Activated CD4-positive, alpha-beta memory T cell treated with anti-CD3 and anti-CD28 coated beads, Interleukin-2, amount 10 ng/mL, durations not matched to agents 7 days and 5 days (primary cell): ENCODE data around the gene SPTB. TPM values are rescaled to one million over a fixed set of nuclear protein-coding genes. Genes with fewer than 3 reads are reported as not detected.

Experiments
- CTCF ChIA-PET: fragments of 350-600 bp; sonication (Branson Sonifier 250); formaldehyde crosslinking; loops from one replicate; lab custom pipeline; 2021; ENCODE audit warnings: antibody characterized with exemption, inconsistent platforms; lab: Charles Lee
- POLR2A ChIA-PET: fragments of 350-600 bp; sonication (Branson Sonifier 250); formaldehyde crosslinking; loops from one replicate; lab custom pipeline; 2021; ENCODE audit warnings: antibody characterized with exemption; lab: Charles Lee
- DNase-seq: peaks from one replicate; pipeline ENCODE4 v3.0.0-alpha.2; 2020
- H3K27ac Mint-ChIP-seq: one replicate; pipeline ENCODE4 v1.8.0; 2021; ENCODE audit warnings: mild to moderate bottlenecking, mixed read lengths
- H3K27me3 Mint-ChIP-seq: one replicate; pipeline ENCODE4 v1.8.0; 2021; ENCODE audit warnings: mixed read lengths
- H3K36me3 Mint-ChIP-seq: one replicate; pipeline ENCODE4 v1.8.0; 2021; ENCODE audit warnings: low read depth, mixed read lengths
- H3K4me1 Mint-ChIP-seq: one replicate; pipeline ENCODE4 v1.8.0; 2021; ENCODE audit warnings: mixed read lengths
- H3K4me3 Mint-ChIP-seq: one replicate; pipeline ENCODE4 v1.8.0; 2021; ENCODE audit warnings: mild to moderate bottlenecking, mixed read lengths
- H3K9me3 Mint-ChIP-seq: one replicate; pipeline ENCODE4 v1.8.0; 2021; ENCODE audit warnings: mixed read lengths
- total RNA-seq, 2 experiments: library from RNA; stranded (reverse); gene quantifications; one replicate each; pipeline ENCODE4 v1.2.3, GENCODE V29; 2021

Gene SPTB
- total RNA-seq, 2 experiments from 2014 or later: 0.08 to 0.10 TPM

GRCh38 chr14:64843548-64843947, 36.2 kb downstream of the SPTB start:
- POLR2A ChIA-PET: no interaction called here
- peaks cover 67% of the 10 kb centered on the region for H3K27me3 Mint-ChIP-seq

GRCh38 chr14:64841772-64842750, 37.6 kb downstream of the SPTB start:
- no peak overlapping the region for H3K27ac Mint-ChIP-seq
- peaks cover 62% of the 10 kb centered on the region for H3K27me3 Mint-ChIP-seq
- H3K4me3 Mint-ChIP-seq: no peak overlapping the region
- no peaks in the 10 kb centered on the region for H3K9me3 Mint-ChIP-seq
- no peak for DNase-seq
- ChIA-PET CTCF (no interaction called here), POLR2A (interaction anchor here (0.7 kb wide), 1 partner anchor 202 kb away, joined by 3 read pairs; no protein-coding TSS in a partner anchor)
- no peaks in the 10 kb centered on the region for H3K4me1 Mint-ChIP-seq
- no peaks in the 10 kb centered on the region for H3K36me3 Mint-ChIP-seq

More at GRCh38 chr14:64843548-64843947, 36.2 kb downstream of the SPTB start:
- CTCF ChIA-PET: no interaction called here
- no peak overlapping the region for H3K27ac Mint-ChIP-seq
- H3K9me3 Mint-ChIP-seq: no peaks in the 10 kb centered on the region
- H3K4me3 Mint-ChIP-seq: no peak overlapping the region
- DNase-seq: no peak
- no peaks in the 10 kb centered on the region for H3K36me3 Mint-ChIP-seq
- peaks cover 5% of the 10 kb centered on the region for H3K4me1 Mint-ChIP-seq

GRCh38 chr14:64841121-64841651, 38.5 kb downstream of the SPTB start:
- Mint-ChIP-seq H3K4me1 (no peaks in the 10 kb centered on the region), H3K36me3 (no peaks in the 10 kb centered on the region), H3K27ac (no peak overlapping the region), H3K9me3 (no peaks in the 10 kb centered on the region), H3K27me3 (peaks cover 64% of the 10 kb centered on the region), H3K4me3 (no peak overlapping the region)
- CTCF ChIA-PET: interaction anchor here (1.0 kb wide), 1 partner anchor 17 kb away, joined by 3 read pairs; no protein-coding TSS in a partner anchor
- no peak for DNase-seq
- POLR2A ChIA-PET: no interaction called here

GRCh38 chr14:64838656-64839055, 41.1 kb downstream of the SPTB start:
- no peak overlapping the region for H3K27ac Mint-ChIP-seq
- H3K36me3 Mint-ChIP-seq: no peaks in the 10 kb centered on the region
- H3K9me3 Mint-ChIP-seq: no peaks in the 10 kb centered on the region
- POLR2A ChIA-PET: no interaction called here
- no peaks in the 10 kb centered on the region for H3K4me1 Mint-ChIP-seq
- H3K4me3 Mint-ChIP-seq: no peak overlapping the region
- DNase-seq: no peak
- peaks cover 48% of the 10 kb centered on the region for H3K27me3 Mint-ChIP-seq
- CTCF ChIA-PET: no interaction called here

GRCh38 chr14:64835431-64835830, 44.3 kb downstream of the SPTB start:
- H3K36me3 Mint-ChIP-seq: no peaks in the 10 kb centered on the region
- no peaks in the 10 kb centered on the region for H3K4me1 Mint-ChIP-seq
- POLR2A ChIA-PET: no interaction called here
- H3K9me3 Mint-ChIP-seq: no peaks in the 10 kb centered on the region
- H3K27ac Mint-ChIP-seq: no peak overlapping the region
- no peak for DNase-seq
- H3K27me3 Mint-ChIP-seq: peaks cover 27% of the 10 kb centered on the region
- no peak overlapping the region for H3K4me3 Mint-ChIP-seq
- CTCF ChIA-PET: interaction anchor here (1.1 kb wide), 1 partner anchor 12 kb away, joined by 10 read pairs; no protein-coding TSS in a partner anchor

GRCh38 chr14:64834965-64835364, 44.7 kb downstream of the SPTB start:
- Mint-ChIP-seq H3K27ac (no peak overlapping the region), H3K4me1 (no peaks in the 10 kb centered on the region), H3K27me3 (peaks cover 24% of the 10 kb centered on the region), H3K9me3 (no peaks in the 10 kb centered on the region), H3K4me3 (no peak overlapping the region), H3K36me3 (no peaks in the 10 kb centered on the region)
- ChIA-PET CTCF (interaction anchor here (1.1 kb wide), 1 partner anchor 12 kb away, joined by 10 read pairs; no protein-coding TSS in a partner anchor), POLR2A (no interaction called here)
- no peak for DNase-seq

GRCh38 chr14:64831419-64831818, 48.3 kb downstream of the SPTB start:
- Mint-ChIP-seq H3K4me1 (no peaks in the 10 kb centered on the region), H3K27ac (no peak overlapping the region), H3K9me3 (no peaks in the 10 kb centered on the region), H3K27me3 (peaks cover 14% of the 10 kb centered on the region), H3K36me3 (no peaks in the 10 kb centered on the region), H3K4me3 (no peak overlapping the region)
- no peak for DNase-seq
- POLR2A ChIA-PET: interaction anchor here (1.2 kb wide), 1 partner anchor 9 kb away, joined by 3 read pairs; no protein-coding TSS in a partner anchor
- CTCF ChIA-PET: interaction anchor here (0.8 to 1.1 kb wide), 2 partner anchors 60 to 61 kb away, joined by 3 read pairs; no protein-coding TSS in a partner anchor

- Mint-ChIP-seq H3K27me3 (peaks cover 11% of the 10 kb centered on the region), H3K27ac (no peak overlapping the region), H3K4me3 (no peak overlapping the region), H3K36me3 (no peaks in the 10 kb centered on the region), H3K9me3 (no peaks in the 10 kb centered on the region), H3K4me1 (no peaks in the 10 kb centered on the region)
- CTCF ChIA-PET: interaction anchor here (0.8 to 1.1 kb wide), 2 partner anchors 60 to 61 kb away, joined by 3 read pairs; no protein-coding TSS in a partner anchor
- POLR2A ChIA-PET: interaction anchor here (1.2 kb wide), 1 partner anchor 8 kb away, joined by 3 read pairs; no protein-coding TSS in a partner anchor
- DNase-seq: no peak
Observed at GRCh38 chr14:64830961-64831360, 48.7 kb downstream of the SPTB start.

GRCh38 chr14:64828071-64828470, 51.6 kb downstream of the SPTB start:
- no peaks in the 10 kb centered on the region for H3K36me3 Mint-ChIP-seq
- DNase-seq: no peak
- no peak overlapping the region for H3K27ac Mint-ChIP-seq
- ChIA-PET CTCF (no interaction called here), POLR2A (no interaction called here)
- H3K9me3 Mint-ChIP-seq: no peaks in the 10 kb centered on the region
- peaks cover 22% of the 10 kb centered on the region for H3K27me3 Mint-ChIP-seq
- H3K4me1 Mint-ChIP-seq: peaks cover 3% of the 10 kb centered on the region
- no peak overlapping the region for H3K4me3 Mint-ChIP-seq

GRCh38 chr14:64826845-64827244, 52.9 kb downstream of the SPTB start:
- Mint-ChIP-seq H3K4me3 (no peak overlapping the region), H3K36me3 (no peaks in the 10 kb centered on the region), H3K27ac (no peak overlapping the region), H3K9me3 (no peaks in the 10 kb centered on the region), H3K27me3 (peaks cover 26% of the 10 kb centered on the region), H3K4me1 (peaks cover 5% of the 10 kb centered on the region)
- ChIA-PET POLR2A (no interaction called here), CTCF (interaction anchor here (1.4 kb wide), 1 partner anchor 60 kb away, joined by 3 read pairs; no protein-coding TSS in a partner anchor)
- no peak for DNase-seq

- DNase-seq: no peak
- H3K4me1 Mint-ChIP-seq: peaks cover 5% of the 10 kb centered on the region
- H3K9me3 Mint-ChIP-seq: no peaks in the 10 kb centered on the region
- ChIA-PET CTCF (interaction anchor here (1.1 to 1.4 kb wide), 2 partner anchors 12 to 61 kb away, joined by 3 read pairs; no protein-coding TSS in a partner anchor), POLR2A (no interaction called here)
- peaks cover 31% of the 10 kb centered on the region for H3K27me3 Mint-ChIP-seq
- H3K36me3 Mint-ChIP-seq: no peaks in the 10 kb centered on the region
- no peak overlapping the region for H3K4me3 Mint-ChIP-seq
- H3K27ac Mint-ChIP-seq: no peak overlapping the region
Observed at GRCh38 chr14:64826333-64826732, 53.4 kb downstream of the SPTB start.

GRCh38 chr14:64825509-64825908, 54.2 kb downstream of the SPTB start:
- POLR2A ChIA-PET: no interaction called here
- Mint-ChIP-seq H3K4me1 (peaks cover 5% of the 10 kb centered on the region), H3K4me3 (no peak overlapping the region), H3K9me3 (no peaks in the 10 kb centered on the region), H3K27ac (no peak overlapping the region), H3K36me3 (no peaks in the 10 kb centered on the region), H3K27me3 (peaks cover 37% of the 10 kb centered on the region)
- CTCF ChIA-PET: interaction anchor here (1.1 to 3.3 kb wide), 3 partner anchors 11 to 65 kb away, joined by 3 to 77 read pairs (median 3); no protein-coding TSS in a partner anchor
- DNase-seq: no peak

GRCh38 chr14:64825006-64825405, 54.7 kb downstream of the SPTB start:
- H3K27ac Mint-ChIP-seq: no peak overlapping the region
- peaks cover 38% of the 10 kb centered on the region for H3K27me3 Mint-ChIP-seq
- H3K9me3 Mint-ChIP-seq: no peaks in the 10 kb centered on the region
- no peak for DNase-seq
- CTCF ChIA-PET: interaction anchor here (2.5 to 3.3 kb wide), 2 partner anchors 9 to 66 kb away, joined by 7 to 77 read pairs; no protein-coding TSS in a partner anchor
- H3K36me3 Mint-ChIP-seq: no peaks in the 10 kb centered on the region
- peaks cover 5% of the 10 kb centered on the region for H3K4me1 Mint-ChIP-seq
- no peak overlapping the region for H3K4me3 Mint-ChIP-seq
- POLR2A ChIA-PET: no interaction called here
